NCI-H2227 (cell line): Measurements from ENCODE around the gene FNDC7.
"Not testable (repeated sequence)": the region's sequence is repeated elsewhere in the genome, so short reads cannot be mapped to it uniquely, and the experiment has no call there.

Source experiments
- DNase-seq: peaks from one replicate; lab custom pipeline; 2025; ENCODE audit not compliant: unreplicated experiment; lab: John Stamatoyannopoulos, UW

The FNDC7 gene, protein sequence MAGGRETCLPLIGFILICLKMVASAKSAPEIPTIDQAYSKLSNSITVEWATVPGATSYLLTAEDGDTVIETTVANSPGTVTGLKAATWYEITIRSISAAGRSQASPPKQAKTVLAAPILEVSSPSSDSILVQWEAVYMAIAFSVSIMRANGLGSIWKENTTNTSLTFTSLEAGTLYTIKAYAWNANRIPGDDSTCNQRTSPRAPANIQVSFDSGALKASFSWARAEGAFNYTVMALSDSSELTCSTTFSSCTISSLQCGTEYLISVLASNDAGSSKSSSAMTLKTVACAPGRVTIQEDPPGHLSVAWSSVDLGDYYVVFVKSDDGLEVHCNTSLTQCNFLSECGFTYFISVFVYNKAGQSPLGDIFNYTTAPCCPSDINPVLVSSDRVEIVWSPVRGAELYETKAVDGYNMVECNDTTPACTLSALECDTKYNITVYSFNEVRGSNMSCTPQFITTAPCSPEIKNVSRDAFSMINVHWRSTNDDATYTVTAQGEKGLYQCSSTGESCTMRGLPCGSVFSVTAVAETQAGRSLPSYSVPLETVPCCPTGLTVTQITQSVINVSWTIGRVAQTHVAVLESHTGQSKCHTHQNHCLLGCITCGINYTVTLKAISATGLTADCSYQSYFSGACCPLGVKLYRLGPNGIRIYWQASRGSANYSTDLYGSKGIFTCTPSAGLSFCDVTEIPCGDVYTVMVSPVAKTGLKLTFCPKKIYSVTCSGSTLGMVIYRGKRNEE

DNA sequence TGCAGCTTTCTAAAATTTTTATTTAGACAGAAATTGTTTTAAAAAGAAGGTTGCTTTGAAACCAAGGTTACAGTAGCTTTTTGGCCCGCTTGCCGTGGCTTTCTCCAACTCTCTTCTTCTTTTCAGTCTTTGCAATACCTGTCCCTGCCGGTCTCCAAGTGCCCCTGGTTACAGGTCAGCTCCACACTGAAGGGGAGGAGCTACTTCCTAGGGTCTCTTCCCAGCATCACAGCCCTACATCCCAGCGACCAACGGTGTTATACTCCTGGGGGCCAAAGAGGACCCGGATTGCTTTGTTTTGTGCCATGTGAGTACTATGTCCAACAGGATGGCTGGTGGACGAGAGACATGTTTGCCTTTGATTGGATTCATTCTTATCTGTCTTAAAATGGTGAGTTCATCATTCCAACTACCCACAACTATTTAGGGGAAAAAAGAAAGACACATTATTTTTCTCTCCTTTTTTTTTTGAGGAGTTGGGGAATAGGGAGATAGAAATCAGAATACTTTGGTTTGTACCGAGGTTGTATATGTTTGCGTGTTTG is at the start of gene FNDC7:
Gene FNDC7, plus strand, starts transcription at position 303 of the 545 bp plus-strand sequence. Its CDS starts 26 bp downstream, at position 329.
- peak; percentile 32 for DNase-seq

DNA sequence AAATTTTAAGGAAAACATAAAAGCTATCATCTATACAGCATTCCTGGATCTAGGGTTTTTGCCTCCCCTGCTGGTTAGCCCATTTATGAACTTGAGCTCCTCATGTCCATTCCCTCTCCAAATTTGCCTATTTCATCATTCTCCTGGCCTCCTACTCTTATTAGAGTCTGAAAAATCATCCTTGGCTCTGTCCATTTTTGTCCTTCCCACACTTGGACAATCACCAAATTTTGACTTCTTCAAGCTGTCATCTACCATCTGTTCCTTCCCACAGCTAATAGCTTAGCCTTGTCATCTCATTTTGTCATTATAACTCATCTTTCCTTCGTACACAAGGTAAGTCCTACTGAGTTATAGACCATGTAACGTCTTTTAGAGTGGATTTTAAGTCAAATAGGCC is 49.6 kb upstream of the FNDC7 start:
- no peak for DNase-seq

DNA sequence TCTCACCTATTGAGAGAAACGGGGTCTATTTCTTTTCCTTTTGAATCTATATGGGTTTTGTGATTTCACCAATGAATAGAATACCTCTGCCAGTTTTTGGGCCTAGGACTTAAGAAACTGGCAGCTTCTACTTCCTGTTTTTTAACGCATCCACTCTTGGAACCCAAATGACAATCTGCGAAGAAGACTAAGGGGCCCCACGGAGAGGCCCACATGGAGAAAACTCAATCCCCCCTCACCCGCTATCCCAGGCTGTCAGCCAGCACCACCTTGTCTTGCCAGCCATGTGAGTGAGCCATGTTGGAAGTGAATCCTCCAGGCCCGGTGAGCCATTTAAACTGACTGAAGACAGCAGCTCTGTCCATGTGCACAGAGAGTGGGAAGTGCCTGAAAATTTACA is 48.2 kb upstream of the FNDC7 start:
- no peak for DNase-seq

DNA sequence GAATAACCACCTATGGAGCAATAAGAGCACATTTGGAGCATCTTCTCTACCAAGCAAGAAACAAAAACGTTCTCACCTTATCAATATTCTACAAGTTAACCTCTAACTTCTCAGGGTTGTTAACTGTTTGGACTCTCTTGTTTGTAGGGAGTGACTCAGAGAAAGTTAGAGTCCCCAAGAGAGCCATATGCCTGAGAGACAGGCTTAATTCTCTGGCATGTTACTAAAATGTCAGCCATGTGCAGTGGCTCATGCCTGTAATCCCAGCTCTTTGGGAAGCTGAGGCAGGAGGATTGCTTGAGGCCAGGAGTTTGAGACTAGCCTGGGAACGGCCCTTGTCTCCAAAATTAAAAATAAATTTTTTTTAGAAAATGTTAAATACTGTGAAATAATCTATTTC is 47.6 kb upstream of the FNDC7 start:
- no peak for DNase-seq

DNA sequence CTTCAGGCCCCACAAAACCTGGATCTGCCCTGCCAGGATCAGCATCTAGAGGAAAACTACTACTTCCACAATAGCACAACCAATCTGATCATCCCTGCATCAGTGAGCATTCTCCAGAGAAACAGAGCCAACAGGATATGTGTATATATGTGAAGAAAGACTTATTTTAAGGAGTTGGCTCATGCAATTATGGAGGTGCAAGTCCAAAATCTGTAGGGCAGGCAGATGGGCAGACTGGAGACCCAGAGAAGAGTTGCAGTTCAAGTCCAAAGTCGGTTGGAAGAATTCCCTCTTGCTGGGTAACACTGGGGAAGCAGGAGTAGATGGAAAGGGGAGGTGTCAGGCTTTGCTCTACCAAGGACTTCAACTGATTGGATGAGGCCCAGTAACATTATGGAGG is 46.9 kb upstream of the FNDC7 start:
- no peak for DNase-seq

DNA sequence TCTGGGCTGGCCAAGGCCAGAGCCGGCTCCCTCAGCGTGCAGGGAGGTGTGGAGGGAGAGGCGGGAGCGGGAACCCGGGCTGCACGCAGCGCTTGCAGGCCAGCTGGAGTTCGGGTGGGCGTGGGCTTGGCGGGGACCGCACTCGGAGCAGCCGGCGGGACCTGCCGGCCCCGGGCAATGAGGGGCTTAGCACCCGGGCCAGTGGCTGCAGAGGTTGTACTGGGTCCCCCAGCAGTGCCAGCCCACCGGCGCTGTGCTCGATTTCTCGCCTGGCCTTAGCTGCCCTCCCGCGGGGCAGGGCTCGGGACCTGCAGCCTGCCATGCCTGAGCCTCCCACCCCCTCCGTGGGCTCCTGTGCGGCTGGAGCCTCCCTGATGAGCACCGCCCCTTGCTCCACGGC is 45.3 kb upstream of the FNDC7 start:
- DNase-seq: not testable (repeated sequence)

DNA sequence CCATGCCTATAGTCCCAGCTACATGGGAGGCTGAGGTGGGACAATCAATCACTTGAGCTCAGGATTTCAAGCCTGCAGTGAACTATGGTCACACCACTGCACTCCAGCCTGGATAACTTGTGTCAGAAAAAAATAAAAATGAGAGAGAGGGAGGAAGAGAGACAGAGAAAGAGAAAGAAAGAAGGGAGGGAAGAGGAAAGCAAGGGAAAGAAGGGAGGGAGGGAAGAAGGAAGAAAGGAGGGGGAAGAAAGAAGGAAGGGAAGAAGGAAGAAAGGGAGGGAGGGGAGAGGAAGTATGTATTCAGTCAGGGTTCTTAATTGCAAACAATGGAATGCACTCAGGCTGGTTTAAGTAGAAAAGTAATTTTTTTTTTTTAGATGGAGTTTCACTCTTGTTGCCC is 43.9 kb upstream of the FNDC7 start:
- DNase-seq: no peak

DNA sequence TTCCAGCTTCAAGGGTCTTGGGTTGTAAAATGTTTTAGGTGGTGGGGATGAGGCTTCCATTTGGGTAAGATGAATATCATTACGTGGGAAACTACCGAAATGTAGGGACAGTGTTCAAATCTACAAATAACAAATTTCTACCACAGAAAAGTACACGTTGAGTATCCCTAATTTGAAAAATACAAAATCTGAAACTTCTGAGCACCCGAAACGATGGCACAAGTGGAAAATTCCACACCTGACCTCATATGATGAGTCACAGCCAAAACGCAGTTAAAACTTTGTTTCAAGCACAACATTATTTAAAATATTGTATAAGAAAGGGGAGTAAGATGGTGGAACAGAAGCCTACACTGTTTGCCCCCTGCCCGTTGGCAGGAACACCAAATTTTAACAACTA is 43.0 kb upstream of the FNDC7 start:
- no peak for DNase-seq

DNA sequence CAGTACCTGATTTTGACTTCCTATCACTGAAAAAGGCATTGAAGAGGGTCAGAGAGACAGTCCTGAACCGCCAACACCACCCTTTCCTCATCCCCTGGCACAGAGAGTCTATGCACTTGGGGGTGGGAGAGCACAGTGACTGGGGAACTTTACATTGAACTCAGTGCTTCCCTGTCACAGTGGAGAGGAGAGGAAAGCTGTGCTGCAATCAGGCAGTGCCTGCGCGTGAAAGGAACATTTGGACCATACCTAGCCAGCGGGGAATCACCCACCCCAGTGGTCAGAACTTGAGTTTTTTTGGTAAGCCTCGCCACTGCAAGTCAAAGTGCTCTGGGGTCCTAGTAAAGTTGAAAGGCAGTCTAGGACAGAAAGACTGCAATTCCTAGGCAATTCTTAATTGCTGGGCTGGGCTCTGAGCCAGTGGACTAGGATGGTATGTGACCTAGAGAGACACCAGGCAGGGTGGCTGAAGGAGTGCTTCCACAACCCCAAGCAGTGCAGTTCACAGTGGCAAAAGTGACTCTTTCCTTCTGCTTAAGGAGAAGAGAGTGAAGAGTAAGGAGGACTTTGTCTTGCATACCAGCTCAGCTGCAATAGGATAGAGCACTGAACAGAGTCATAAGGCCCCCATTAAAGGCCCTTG is 42.5 kb upstream of the FNDC7 start:
- no peak for DNase-seq

DNA sequence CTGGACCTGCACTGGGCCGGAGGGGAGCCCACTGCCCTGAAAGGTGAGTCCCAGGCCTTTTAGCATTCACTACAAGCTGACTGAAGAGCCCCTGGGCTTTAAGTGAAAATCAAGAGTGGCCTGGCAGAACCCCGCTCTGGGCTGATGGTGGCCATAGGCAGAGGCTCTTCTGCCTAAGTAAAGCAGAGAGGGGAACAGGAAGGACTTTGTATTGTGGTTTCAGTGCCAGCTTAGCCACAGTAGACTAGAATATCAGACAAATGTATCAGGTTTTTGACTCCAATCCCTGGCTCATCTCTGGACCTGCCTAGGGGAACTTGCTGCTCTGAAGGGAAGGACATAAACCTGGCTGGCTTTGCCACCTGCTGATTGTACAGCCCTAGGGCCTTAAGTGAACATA is 41.6 kb upstream of the FNDC7 start:
- DNase-seq: no peak

DNA sequence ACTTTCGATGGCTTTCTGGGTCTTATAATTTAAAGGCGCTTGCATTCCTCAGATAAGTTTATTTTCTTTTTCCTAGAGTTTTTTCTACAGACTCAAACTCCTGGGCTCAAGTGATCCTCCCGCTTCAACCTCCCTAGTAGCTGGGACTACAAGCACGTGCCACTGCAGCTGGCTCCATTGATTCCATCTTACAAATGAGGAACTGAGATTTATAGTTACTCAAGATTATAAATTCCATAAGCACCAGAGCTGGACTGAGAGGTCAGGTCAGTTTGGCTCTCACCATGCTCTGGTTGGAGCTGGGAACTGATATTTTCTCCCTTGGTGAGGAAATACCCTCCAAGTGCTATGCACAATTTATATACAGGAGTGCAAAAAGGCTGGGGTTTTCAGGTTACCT is 34.0 kb upstream of the FNDC7 start:
- DNase-seq: no peak

DNA sequence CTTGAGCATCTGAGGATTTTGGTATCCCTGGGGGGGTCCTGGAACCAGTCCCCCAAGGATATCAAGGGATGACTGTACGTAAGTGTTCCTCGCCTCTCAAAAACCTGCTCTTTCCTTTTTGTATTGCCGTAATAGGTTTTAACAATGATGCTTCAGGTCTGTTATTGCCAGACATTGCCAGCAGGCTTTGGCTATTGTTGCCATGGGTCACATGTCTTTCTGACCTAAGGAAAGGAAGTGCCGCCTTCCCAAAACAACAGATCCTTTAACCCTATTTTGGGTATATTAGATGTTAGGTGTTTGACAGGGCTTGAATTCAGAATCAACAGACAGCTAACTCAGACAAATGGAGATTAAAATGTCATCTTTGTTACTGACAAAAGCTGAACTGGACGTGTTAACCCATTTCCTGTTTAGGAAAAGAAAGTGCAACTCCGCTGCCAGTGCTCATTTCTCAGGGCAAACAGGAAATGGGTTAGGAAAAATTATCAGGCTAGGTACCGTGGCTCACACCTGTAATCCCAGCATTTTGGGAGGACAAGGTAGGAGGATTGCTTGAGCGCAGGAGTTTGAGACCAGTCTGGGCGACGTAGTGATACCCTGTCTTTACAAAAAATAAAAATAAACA is 33.0 kb upstream of the FNDC7 start:
- no peak for DNase-seq

DNA sequence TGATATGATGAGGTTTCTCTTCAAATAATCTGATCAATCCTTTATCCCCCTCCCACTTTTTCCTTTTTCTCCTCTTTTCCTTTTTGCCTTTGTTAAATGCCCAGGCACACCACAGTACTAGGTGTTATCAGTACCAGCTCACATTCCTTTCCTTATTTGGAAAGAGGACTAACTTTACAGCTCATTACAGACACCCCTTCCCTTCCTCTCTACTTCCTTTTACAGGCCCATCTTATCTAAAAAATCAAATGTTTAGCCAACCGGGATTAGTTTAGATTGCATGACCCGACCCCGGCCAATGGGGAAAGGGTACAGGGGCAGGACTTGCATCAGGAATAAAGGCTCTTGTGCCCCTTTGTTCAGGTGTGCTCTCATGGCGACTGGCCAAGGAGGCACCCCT is 31.0 kb upstream of the FNDC7 start:
- DNase-seq: not testable (repeated sequence)

DNA sequence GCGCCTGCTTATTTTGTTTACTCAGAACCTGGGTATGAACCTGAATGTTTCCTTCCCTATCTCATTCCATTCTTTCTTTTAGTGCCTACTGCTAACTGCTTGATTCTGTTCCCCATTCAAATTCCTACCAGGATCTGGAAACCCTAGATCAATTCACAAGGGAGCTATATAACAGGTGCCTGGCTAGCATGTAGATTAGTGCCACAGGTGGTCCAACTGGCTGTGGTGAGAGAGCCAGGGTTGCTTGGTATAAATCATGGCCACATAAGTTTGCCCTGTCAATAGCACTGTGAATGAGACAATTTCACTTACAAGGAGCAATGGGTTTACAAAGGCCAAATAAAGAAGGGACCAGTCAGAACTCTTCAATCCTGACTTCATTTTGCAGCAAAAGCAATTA is 27.2 kb upstream of the FNDC7 start:
- DNase-seq: no peak

DNA sequence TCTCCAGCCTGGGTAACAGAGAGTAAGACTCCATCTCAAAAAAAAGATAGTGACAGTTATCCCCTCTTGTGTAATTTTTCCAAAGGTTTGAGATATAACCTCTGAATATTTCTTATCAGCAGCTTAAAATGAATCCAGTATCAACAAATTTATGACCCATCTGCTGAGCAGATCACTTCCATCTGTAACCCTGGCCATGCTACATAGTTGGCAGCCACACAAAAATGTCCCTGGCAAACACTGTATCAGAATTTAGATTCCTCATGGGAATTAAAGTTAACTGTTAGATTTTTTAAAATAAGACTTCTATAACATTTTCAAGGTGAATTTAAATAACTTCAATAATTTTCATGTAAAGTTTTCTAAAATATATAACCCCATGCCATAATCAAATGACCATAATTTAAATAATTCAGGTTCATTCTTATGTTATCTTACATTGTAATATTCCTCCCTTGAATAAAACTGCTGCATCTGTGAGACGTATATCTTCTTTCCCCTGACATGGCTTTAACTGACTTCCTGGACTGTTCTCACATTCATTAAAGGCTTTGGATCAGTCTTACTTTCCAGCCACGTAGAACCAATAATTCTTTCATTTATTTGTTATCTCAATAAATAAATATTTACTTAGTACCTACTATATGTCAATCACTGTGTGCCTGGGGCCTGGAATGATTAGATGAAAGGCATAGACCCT is 25.9 kb upstream of the FNDC7 start:
- DNase-seq: no peak

DNA sequence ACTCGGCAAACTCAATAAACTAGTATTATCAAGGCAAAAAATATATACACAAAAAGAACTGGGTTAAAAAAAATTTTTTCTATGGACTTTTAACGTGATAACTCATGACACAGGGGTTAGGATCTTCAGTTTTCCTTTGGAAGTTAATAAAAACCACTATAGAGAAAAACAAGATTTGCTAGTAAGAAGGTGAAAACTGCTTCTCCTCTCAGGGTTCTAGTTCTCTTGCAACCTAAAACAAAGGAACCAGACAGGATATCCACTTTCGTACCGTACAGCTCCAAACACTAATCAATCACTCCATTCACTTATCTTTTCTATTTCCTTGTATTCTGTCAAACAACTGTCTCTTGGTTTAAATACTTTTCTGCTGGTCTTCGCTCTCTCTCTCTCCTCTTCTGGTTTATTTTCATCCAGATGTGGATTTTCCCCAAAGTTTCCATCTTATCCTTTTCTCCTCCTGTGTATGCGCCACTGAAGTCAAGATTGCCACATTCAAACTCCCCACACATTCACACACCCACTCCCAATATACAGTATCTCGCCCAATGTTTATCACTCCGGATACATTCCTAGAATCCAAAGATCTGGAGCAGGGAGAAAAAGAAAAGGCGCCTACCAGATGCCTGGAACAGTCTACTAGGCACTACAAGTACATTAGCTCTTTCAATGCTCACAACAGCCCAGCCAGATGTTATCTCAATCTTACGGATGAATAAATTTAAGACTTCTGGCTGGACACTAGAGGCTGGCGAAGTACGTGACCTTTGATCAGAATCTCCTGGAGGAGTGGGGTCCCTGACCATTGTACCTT is 21.4 kb upstream of the FNDC7 start:
- no peak for DNase-seq

DNA sequence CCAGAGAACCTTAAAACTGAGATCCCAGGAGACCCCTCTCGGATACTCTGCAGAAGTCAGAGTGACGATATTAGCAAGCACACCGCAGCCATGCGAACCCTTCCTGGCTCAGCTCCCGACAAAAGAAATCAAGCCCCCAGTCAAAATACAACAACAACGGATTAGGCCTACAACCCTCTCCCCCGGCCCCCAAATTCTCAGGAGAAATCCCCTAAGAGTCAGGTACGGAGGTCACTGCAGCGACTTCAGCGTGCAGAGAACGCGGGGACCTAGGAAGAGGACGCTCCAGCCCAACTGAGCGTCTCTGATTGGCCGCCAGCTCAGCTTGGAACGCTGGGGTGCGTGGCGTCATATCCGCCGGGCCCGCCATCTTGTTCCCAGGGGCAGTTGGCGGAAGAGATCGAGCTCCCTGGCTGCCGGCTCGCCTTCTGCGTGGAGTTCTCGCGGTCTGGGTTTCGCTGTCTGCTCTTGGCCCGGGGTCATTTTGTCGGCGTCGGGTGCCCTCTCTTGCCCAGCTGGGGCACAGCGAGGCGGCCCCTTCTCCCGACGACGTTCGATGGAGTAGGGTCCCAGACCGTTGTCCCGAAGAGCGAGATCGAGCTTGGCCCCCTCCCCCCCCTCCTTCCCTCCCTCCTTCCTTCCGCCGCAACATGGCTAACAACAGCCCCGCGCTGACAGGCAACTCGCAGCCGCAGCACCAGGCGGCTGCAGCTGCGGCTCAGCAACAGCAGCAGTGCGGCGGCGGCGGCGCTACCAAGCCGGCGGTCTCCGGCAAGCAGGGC is 20.6 kb upstream of the FNDC7 start, which contains the start of gene PRPF38B:
Gene PRPF38B, plus strand, starts transcription at position 369 of the 782 bp plus-strand sequence. Its CDS starts 282 bp downstream, at position 651.
- DNase-seq: peak; percentile 93

DNA sequence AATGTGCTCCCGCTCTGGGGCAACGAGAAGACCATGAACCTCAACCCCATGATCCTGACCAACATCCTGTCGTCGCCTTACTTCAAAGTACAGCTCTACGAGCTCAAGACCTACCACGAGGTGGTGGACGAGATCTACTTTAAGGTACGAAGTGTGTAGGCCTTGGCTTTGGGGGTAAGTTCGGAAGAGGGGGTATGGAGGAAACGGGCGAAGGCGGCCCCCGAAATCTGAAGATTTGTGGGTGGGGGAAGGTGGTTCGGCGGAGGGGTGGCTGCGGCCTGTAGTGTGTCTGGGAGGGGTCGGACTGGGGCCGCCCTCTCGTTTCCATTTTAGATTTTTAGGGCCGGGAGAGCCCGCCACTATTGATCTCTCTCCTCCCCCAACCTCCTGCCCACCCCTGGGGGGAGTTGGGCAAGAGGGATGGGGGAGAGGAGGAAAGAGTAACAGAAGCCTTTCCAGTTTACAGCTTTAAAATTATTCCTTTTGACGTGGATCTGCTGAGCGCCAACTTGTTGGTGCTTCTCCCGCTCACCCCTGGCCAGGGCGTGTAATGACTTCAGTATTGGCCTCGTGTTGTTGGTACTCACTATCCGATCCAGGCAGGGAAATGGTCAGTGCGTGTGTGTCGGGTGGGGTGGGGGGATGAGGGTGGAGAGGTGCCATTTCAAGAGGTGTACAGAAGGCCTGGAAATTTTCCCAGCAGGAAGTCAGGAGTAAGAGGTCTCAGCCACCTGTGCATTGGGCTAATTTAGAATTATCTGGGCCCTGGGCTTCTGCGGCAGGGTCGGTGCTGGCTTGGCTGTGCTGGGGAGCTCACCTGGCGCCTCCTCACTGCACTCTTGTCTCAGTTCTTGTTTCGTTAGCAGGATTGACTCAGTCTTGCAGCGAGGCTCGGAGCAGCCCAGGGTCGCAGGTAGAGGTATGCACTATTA is 19.7 kb upstream of the FNDC7 start:
- peak; percentile 79 for DNase-seq
